Heart left ventricle (tissue), 16 donors: Measurements from ENCODE around the gene MPZL1. TPM values are rescaled to one million over a fixed set of nuclear protein-coding genes. Genes with fewer than 3 reads are reported as not detected.

Experiments used
- ATAC-seq, 4 donors: fragments of 200-7000 bp; cut with Tn5 transposase; one replicate each; pipeline ENCODE4 v1.9.1; 2020 to 2022; ENCODE audit warnings: moderate library complexity in 4 of 4, mild to moderate bottlenecking in 3 of 4, moderate number of reproducible peaks in 1 of 4
- DNase-seq, 5 donors: peaks; one replicate each; pipeline ENCODE4 v3.0.0-alpha.2; 2020
- H3K27ac ChIP-seq, 12 donors: fragments of 200-600 bp; sonication (generic) in 4 of 12; one replicate each; pipeline versions ENCODE4 v1.5.0 to v1.8.0; 2016 to 2022; ENCODE audit warnings: mild to moderate bottlenecking in 2 of 12
- H3K27me3 ChIP-seq, 9 donors: fragments of 200-600 bp; sonication (generic) in 2 of 9; one replicate each; pipeline versions ENCODE4 v1.5.1 to v1.8.0; 2016 to 2022; ENCODE audit warnings: mild to moderate bottlenecking in 3 of 9
- H3K36me3 ChIP-seq, 9 donors: fragments of 200-600 bp; sonication (generic) in 2 of 9; one replicate each; pipeline versions ENCODE4 v1.5.0 to v1.8.0; 2018 to 2022; ENCODE audit warnings: mild to moderate bottlenecking in 2 of 9
- H3K4me1 ChIP-seq, 12 donors: fragments of 200-600 bp; sonication (generic) in 4 of 12; one replicate each; pipeline versions ENCODE4 v1.5.0 to v1.8.0; 2016 to 2022; ENCODE audit warnings: mild to moderate bottlenecking in 3 of 12
- H3K4me3 ChIP-seq, 12 donors: fragments of 200-600 bp; sonication (generic) in 4 of 12; one replicate each; pipeline versions ENCODE4 v1.5.0 to v1.8.0; 2017 to 2022; ENCODE audit warnings: mild to moderate bottlenecking in 9 of 12, moderate library complexity in 4 of 12
- H3K9me3 ChIP-seq, 12 donors: fragments of 200-600 bp; sonication (generic) in 4 of 12; one replicate each; pipeline versions ENCODE4 v1.5.0 to v1.8.0; 2016 to 2022; ENCODE audit warnings: mild to moderate bottlenecking in 1 of 12
- CTCF ChIP-seq, 12 donors: fragments of 200-600 bp; sonication (generic) in 4 of 12; IDR thresholded peaks; one replicate each; pipeline versions ENCODE4 v1.5.0 to v1.8.0; 2018 to 2022; ENCODE audit warnings: antibody characterized with exemption in 12 of 12, mild to moderate bottlenecking in 5 of 12
- POLR2A ChIP-seq, 2 donors: fragments of 450-650 bp; IDR thresholded peaks; one replicate each; pipeline ENCODE4 v1.6.1; 2017; ENCODE audit warnings: antibody characterized with exemption in 2 of 2, mild to moderate bottlenecking in 2 of 2, moderate library complexity in 2 of 2
- WGBS, 4 donors: extraction: QIAGEN DNeasy Blood & Tissue Kit in 2 of 4; methylation state at CpG; one replicate each; pipeline versions ENCODE4 v1.1.5 to v1.1.7; 2013 to 2018; 5-methylcytosine and 5-hydroxymethylcytosine counted together
- intact Hi-C, 10 donors: fragments of 100-400 bp; cut with DNase I; formaldehyde crosslinking; loops; one replicate each; pipeline versions ENCODE4 v1.11.1 to v1.14.2; 2022
- polyA plus RNA-seq, 2 donors: library from polyadenylated mRNA; stranded (reverse); fragments of 200-250 nt; gene quantifications; one replicate each; pipeline ENCODE4 v1.2.3, GENCODE V29; 2013
- total RNA-seq, 9 donors: library from RNA; depleted of rRNA in 2 of 9; stranded (reverse); fragments of >200 nt in 2 of 9; fragmentation: NEBNext Ultra II Directional in 3 of 9; extraction: Animal tissue kit (Norgen Biotek cat#: 25700) in 3 of 9; gene quantifications; one replicate each; pipeline versions ENCODE4 v1.1.0 to v1.2.4, GENCODE V29; 2016 to 2023
- donor health status: ischemic (EF 13 %, LVEDD 7.1; RV severe dilation, severe dysfunction).
- donor health status: healthy with polysubstance abuse.
- donor health status: DM: no; HTN: yes; CAD: no.
- donor health status: DM: no; HTN: no; CAD: no.
- donor health status: ischemic (EF 25% LVEDD 6.9; RV normal size, moderate dysfunction).
- donor health status: ischemic (EF 25% LVEDD 5.7; RV mildly dilated, moderate dysfunction).
- donor health status: healthy.
- donor health status: DM: yes; HTN: yes; CAD: no.
- donor health status: ischemic (EF 35%, LVEDD 5.7; RV mildly dilated, moderate dysfunction).
- donor health status: nonischemic (EF 11% LVEDD 7.7; RV severe dilation, severe dysfunction).
- donor health status: DM: yes; HTN: yes; CAD: no.
- donor health status: PGD.
- donor health status: ischemic (EF 29% LVEDD 5.4; RV normal size, mild dysfunction).
- donor health status: nonischemic (EF 23%, LVEDD 6.1; RV moderate dilation, normal function).

MPZL1 gene
- total and polyA plus RNA-seq, 11 donors = 7.0 to 56.3 (median 29.4) TPM

DNA sequence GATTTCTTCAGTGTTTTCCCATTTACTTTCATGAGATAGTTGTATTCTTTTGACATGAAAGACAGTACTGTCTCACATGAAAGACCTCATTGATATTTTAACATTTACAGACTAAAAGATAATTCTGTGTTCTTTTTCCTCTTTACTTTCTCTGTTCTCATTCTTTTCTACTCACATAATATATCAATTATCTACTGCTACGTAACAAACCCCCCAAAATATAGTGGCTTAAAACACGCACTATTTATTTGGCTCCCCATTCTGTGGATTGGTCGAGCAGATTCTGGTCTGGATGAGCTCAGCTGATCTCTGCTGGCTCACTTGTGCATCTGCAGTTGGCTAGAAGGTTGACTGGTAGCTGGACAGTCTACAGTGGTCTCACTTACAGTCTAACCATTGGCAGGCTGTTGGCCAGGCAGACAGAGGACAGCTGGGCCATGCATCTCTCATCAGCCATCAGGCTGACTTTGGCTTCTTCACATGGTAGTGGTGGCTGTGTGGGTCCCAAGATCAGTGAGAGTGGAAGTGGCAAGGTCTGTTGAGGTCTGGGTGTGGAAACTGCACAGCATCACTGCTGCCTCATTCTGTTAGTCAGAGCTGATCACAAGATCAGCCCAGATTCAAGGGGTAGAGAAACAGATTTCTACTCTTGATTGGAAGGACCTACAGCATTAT lies 63.2 kb downstream of the MPZL1 start:
- H3K4me3 ChIP-seq = no peak overlapping the region
- H3K9me3 ChIP-seq = no peaks in the 10 kb centered on the region
- no peak for DNase-seq
- no peak overlapping the region for H3K27ac ChIP-seq
- 88 to 98% (median 95%) methylated on average over 3 of the region's 3 CpGs for WGBS, 4 donors
- ATAC-seq = no peak
- H3K4me1 ChIP-seq = no peaks in the 10 kb centered on the region
- intact Hi-C loops = no loop called here
- H3K27me3 ChIP-seq = no peaks in the 10 kb centered on the region
- peaks cover 0 to 70% (median 40%) of the 10 kb centered on the region in 9 donors for H3K36me3 ChIP-seq
- TF ChIP-seq CTCF (IDR thresholded peaks at IDR 0.05) (no peak), POLR2A (IDR thresholded peaks at IDR 0.05) (no peak)

DNA sequence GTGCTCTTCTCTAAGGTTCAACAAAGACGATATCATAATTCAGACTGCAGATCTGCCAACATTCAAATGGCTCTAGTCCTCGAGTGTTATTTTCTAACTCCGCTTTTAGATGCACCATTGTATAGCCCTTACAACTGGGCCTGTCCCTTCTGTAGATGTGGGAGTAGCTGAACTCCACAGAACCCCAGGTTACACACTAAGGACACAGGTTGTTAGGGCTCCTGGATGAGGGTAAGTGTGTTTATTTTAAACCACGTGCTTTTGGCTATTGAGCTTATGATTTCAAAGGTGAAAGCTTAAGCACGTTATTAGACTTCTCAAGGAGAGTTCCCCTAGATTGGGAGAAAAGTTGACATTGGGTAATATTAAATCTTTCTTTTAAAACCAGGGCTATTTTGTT lies 64.7 kb downstream of the MPZL1 start:
- H3K4me1 ChIP-seq = peaks cover 0 to 6% (median 2%) of the 10 kb centered on the region in 12 donors
- TF ChIP-seq CTCF (IDR thresholded peaks at IDR 0.05) (no peak), POLR2A (IDR thresholded peaks at IDR 0.05) (no peak)
- H3K27me3 ChIP-seq = no peaks in the 10 kb centered on the region
- DNase-seq (no peak), ATAC-seq (no peak)
- no peak overlapping the region for H3K4me3 ChIP-seq
- no peak overlapping the region for H3K27ac ChIP-seq
- no peaks in the 10 kb centered on the region for H3K9me3 ChIP-seq
- H3K36me3 ChIP-seq = peaks cover 0 to 66% (median 41%) of the 10 kb centered on the region in 9 donors
- 90 to 97% (median 94%) methylated on average over 5 of the region's 5 CpGs for WGBS, 4 donors
- intact Hi-C loops = no loop called here

DNA sequence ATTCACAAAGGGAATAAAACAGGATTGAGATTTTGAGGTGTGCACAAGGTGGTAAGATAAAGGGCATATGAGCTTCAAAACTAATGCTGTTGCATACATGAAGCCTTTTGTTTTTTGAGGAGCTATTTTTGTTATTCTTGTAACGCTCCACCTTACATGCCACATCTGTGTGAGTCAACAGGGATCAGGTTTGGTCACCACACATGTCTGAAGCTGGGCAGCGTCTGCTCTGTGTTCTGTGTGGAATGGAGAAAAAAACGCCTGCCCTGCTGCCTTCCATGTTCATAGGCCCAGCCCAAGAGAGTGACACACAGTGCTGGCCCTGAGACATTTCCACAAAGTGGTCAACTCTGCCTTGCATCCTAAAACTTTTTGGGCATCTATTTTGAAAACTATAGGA lies 67.7 kb downstream of the MPZL1 start:
- H3K27ac ChIP-seq = no peak overlapping the region

More for the DNA sequence above, 67.7 kb downstream of the MPZL1 start:
- H3K27me3 ChIP-seq = no peaks in the 10 kb centered on the region
- intact Hi-C loops = no loop called here
- peaks cover 0 to 12% (median 4%) of the 10 kb centered on the region in 12 donors for H3K4me1 ChIP-seq
- H3K4me3 ChIP-seq = no peak overlapping the region
- WGBS, 4 donors = 93 to 97% (median 95%) methylated on average over 3 of the region's 3 CpGs
- H3K36me3 ChIP-seq = peaks cover 0 to 51% (median 41%) of the 10 kb centered on the region in 9 donors
- DNase-seq = no peak
- H3K9me3 ChIP-seq = no peaks in the 10 kb centered on the region
- TF ChIP-seq CTCF (IDR thresholded peaks at IDR 0.05) (no peak), POLR2A (IDR thresholded peaks at IDR 0.05) (no peak)
- ATAC-seq = no peak
